ENCODE measurements around the gene KANK4. TPM values are rescaled to one million over a fixed set of nuclear protein-coding genes. Genes with fewer than 3 reads are reported as not detected.

KANK4 gene
- total and polyA plus RNA-seq, 2 donors (not counting 1 experiment from before 2014, with no cell fraction given): not detected

GRCh38 chr1:62334434-62334985 lies 15.3 kb upstream of the KANK4 start:
- Histone ChIP-seq H3K27me3 (replicated peaks in 1 of 4; ENCODE audit: control extremely low read depth in 1 of 4, control insufficient read depth in 3 of 4, insufficient read depth in 4 of 4, low read length in 3 of 4) (no peaks in the 10 kb centered on the region), H3K27ac (ENCODE audit: low read length in 2 of 2) (no peak overlapping the region), H3K4me3 (ENCODE audit: control extremely low read depth in 1 of 5, extremely low read depth in 1 of 5, insufficient read depth in 1 of 5, low read depth in 2 of 5, low read length in 4 of 5) (no peak overlapping the region), H3K4me1 (ENCODE audit: control insufficient read depth in 2 of 2, insufficient read depth in 2 of 2, low read length in 2 of 2) (no peaks in the 10 kb centered on the region), H3K4me2 (replicated peaks; ENCODE audit: low read depth, low read length, poor library complexity, severe bottlenecking) (no peak overlapping the region), H4K20me1 (ENCODE audit: control insufficient read depth, insufficient read depth, low read length, poor library complexity, severe bottlenecking) (no peaks in the 10 kb centered on the region), H3K79me2 (ENCODE audit: control insufficient read depth, insufficient read depth, low read length) (no peaks in the 10 kb centered on the region), H3K9ac (ENCODE audit: low read length) (no peak overlapping the region), H2AFZ (ENCODE audit: insufficient read depth, low read depth, low read length, poor library complexity, severe bottlenecking) (no peak overlapping the region), H3K9me3 (ENCODE audit: control extremely low read depth in 1 of 3, control insufficient read depth in 2 of 3, insufficient read depth in 1 of 3, low read length in 2 of 3) (no peaks in the 10 kb centered on the region), H3K36me3 (replicated peaks in 1 of 2; ENCODE audit: control extremely low read depth in 1 of 2, control insufficient read depth in 1 of 2, extremely low read depth in 1 of 2, insufficient read depth in 2 of 2, low read length in 1 of 2) (no peaks in the 10 kb centered on the region)
- peaks cover 6% of the 10 kb centered on the region for H3K27me3 Mint-ChIP-seq
- no peak for DNase-seq
- POLR2A ChIA-PET: no interaction called here
- intact Hi-C loops (cut with micrococcal nuclease): no loop called here
- WGBS (ENCODE audit: insufficient coverage): 99% methylated on average over 4 of the region's 4 CpGs
- no peak for ATAC-seq (ENCODE audit: low read depth)
- no peak overlapping the region for H3K4me3 Mint-ChIP-seq
- H3K27ac Mint-ChIP-seq: no peak overlapping the region
- TF ChIP-seq CTCF (IDR thresholded peaks at IDR 0.05): no peak
- TF ChIP-seq EZH2 (IDR thresholded peaks at IDR 0.05; ENCODE audit: borderline replicate concordance, insufficient read depth, low read depth, low read length, poor library complexity, severe bottlenecking): no peak
- no peaks in the 10 kb centered on the region for H3K4me1 Mint-ChIP-seq
- CTCF ChIA-PET: no interaction called here
- no peaks in the 10 kb centered on the region for H3K9me3 Mint-ChIP-seq (ENCODE audit: insufficient read depth)

GRCh38 chr1:62333441-62333840 lies 14.2 kb upstream of the KANK4 start:
- POLR2A ChIA-PET: no interaction called here
- CTCF ChIA-PET: no interaction called here
- Histone ChIP-seq H3K9ac (ENCODE audit: low read length) (no peak overlapping the region), H3K27ac (ENCODE audit: low read length in 2 of 2) (no peak overlapping the region), H3K4me3 (ENCODE audit: control extremely low read depth in 1 of 5, extremely low read depth in 1 of 5, insufficient read depth in 1 of 5, low read depth in 2 of 5, low read length in 4 of 5) (no peak overlapping the region), H3K27me3 (replicated peaks in 1 of 4; ENCODE audit: control extremely low read depth in 1 of 4, control insufficient read depth in 3 of 4, insufficient read depth in 4 of 4, low read length in 3 of 4) (no peaks in the 10 kb centered on the region), H3K79me2 (ENCODE audit: control insufficient read depth, insufficient read depth, low read length) (no peaks in the 10 kb centered on the region), H3K9me3 (ENCODE audit: control extremely low read depth in 1 of 3, control insufficient read depth in 2 of 3, insufficient read depth in 1 of 3, low read length in 2 of 3) (no peaks in the 10 kb centered on the region), H3K4me1 (ENCODE audit: control insufficient read depth in 2 of 2, insufficient read depth in 2 of 2, low read length in 2 of 2) (no peaks in the 10 kb centered on the region), H4K20me1 (ENCODE audit: control insufficient read depth, insufficient read depth, low read length, poor library complexity, severe bottlenecking) (no peaks in the 10 kb centered on the region), H3K4me2 (replicated peaks; ENCODE audit: low read depth, low read length, poor library complexity, severe bottlenecking) (no peak overlapping the region), H3K36me3 (replicated peaks in 1 of 2; ENCODE audit: control extremely low read depth in 1 of 2, control insufficient read depth in 1 of 2, extremely low read depth in 1 of 2, insufficient read depth in 2 of 2, low read length in 1 of 2) (no peaks in the 10 kb centered on the region), H2AFZ (ENCODE audit: insufficient read depth, low read depth, low read length, poor library complexity, severe bottlenecking) (no peak overlapping the region)
- ATAC-seq (ENCODE audit: low read depth) (no peak), DNase-seq (no peak)
- no peak for TF ChIP-seq EZH2 (IDR thresholded peaks at IDR 0.05; ENCODE audit: borderline replicate concordance, insufficient read depth, low read depth, low read length, poor library complexity, severe bottlenecking)
- TF ChIP-seq CTCF (IDR thresholded peaks at IDR 0.05): no peak
- intact Hi-C loops (cut with micrococcal nuclease): no loop called here
- no peak overlapping the region for H3K4me3 Mint-ChIP-seq
- H3K9me3 Mint-ChIP-seq (ENCODE audit: insufficient read depth): no peaks in the 10 kb centered on the region
- no peaks in the 10 kb centered on the region for H3K4me1 Mint-ChIP-seq
- H3K27ac Mint-ChIP-seq: no peak overlapping the region
- WGBS (ENCODE audit: insufficient coverage): 29% methylated on average over 7 of the region's 7 CpGs
- peaks cover 11% of the 10 kb centered on the region for H3K27me3 Mint-ChIP-seq

Data from B cell (primary cell).